AG10803 (cell line): ENCODE data around the gene IDH3B.

Source experiments
- DNase-seq: peaks from one replicate; pipeline ENCODE4 v3.0.0; 2010; ENCODE audit warnings: low read depth
- H3K4me3 ChIP-seq: 2 replicates; pipeline ENCODE4 v1.5.1; 2011; ENCODE audit warnings: mild to moderate bottlenecking, low read length, control low read depth
- CTCF ChIP-seq: conservative IDR thresholded peaks from 2 replicates; pipeline ENCODE4 v1.5.1; 2011; ENCODE audit warnings: mild to moderate bottlenecking, low read length, control low read depth, inconsistent platforms

Gene IDH3B

GRCh38 chr20:2706688-2707352 lies 42.8 kb upstream of the IDH3B start:
- no peak overlapping the region for H3K4me3 ChIP-seq
- no peak for DNase-seq
- no peak for TF ChIP-seq CTCF

GRCh38 chr20:2705931-2706645 lies 42.1 kb upstream of the IDH3B start:
- no peak for TF ChIP-seq CTCF
- no peak for DNase-seq
- H3K4me3 ChIP-seq = no peak overlapping the region

GRCh38 chr20:2703716-2704475 lies 39.9 kb upstream of the IDH3B start:
- no peak for TF ChIP-seq CTCF
- DNase-seq = no peak
- no peak overlapping the region for H3K4me3 ChIP-seq

- no peak for DNase-seq
- TF ChIP-seq CTCF = no peak
Measured at GRCh38 chr20:2701671-2702081, 37.7 kb upstream of the IDH3B start.

GRCh38 chr20:2700913-2701620 lies 37.1 kb upstream of the IDH3B start:
- no peak overlapping the region for H3K4me3 ChIP-seq
- TF ChIP-seq CTCF = no peak
- no peak for DNase-seq

More at GRCh38 chr20:2701671-2702081, 37.7 kb upstream of the IDH3B start:
- no peak overlapping the region for H3K4me3 ChIP-seq

GRCh38 chr20:2699775-2700413 lies 35.9 kb upstream of the IDH3B start:
- no peak for TF ChIP-seq CTCF
- no peak overlapping the region for H3K4me3 ChIP-seq
- no peak for DNase-seq
